ENCODE data around the gene PAX5. TPM values are rescaled to one million over a fixed set of nuclear protein-coding genes. Genes with fewer than 3 reads are reported as not detected.

PAX5 gene
- total RNA-seq, 1 experiment from 2014 or later: 0.39 TPM

- Histone ChIP-seq H2BK12ac (ENCODE audit: insufficient read length, low read depth, low read length) (no peak overlapping the region), H3K4ac (ENCODE audit: low read depth, low read length) (no peak overlapping the region), H2BK5ac (ENCODE audit: insufficient read length, low read length) (no peak overlapping the region), H2AK5ac (ENCODE audit: insufficient read length, low read length) (no peak overlapping the region), H4K20me1 (ENCODE audit: control insufficient read depth, insufficient read depth, insufficient read length) (no peaks in the 10 kb centered on the region), H4K5ac (ENCODE audit: insufficient read length, low read depth, low read length) (no peak overlapping the region), H2BK15ac (ENCODE audit: low read depth, low read length) (no peak overlapping the region), H3K23ac (ENCODE audit: insufficient read length, low read depth, low read length) (no peak overlapping the region), H3T11ph (ENCODE audit: low read length) (no peak overlapping the region), H2BK120ac (ENCODE audit: low read depth, low read length, poor library complexity, severe bottlenecking) (no peak overlapping the region), H3K9me3 (ENCODE audit: control insufficient read depth, low read depth, low read length) (no peaks in the 10 kb centered on the region), H3K56ac (ENCODE audit: insufficient read length, low read depth, low read length) (no peak overlapping the region), H3K27me3 (ENCODE audit: insufficient read depth, low read length) (no peaks in the 10 kb centered on the region), H2BK20ac (ENCODE audit: low read depth, low read length, poor library complexity, severe bottlenecking) (no peak overlapping the region), H2AFZ (ENCODE audit: low read length) (no peak overlapping the region), H3K4me2 (ENCODE audit: insufficient read depth, insufficient read length, low read length) (no peak overlapping the region), H3K14ac (ENCODE audit: insufficient read depth, low read length) (no peak overlapping the region), H3K18ac (ENCODE audit: insufficient read length, low read depth, low read length) (no peak overlapping the region), H3K23me2 (ENCODE audit: insufficient read length, low read depth, low read length, poor library complexity, severe bottlenecking) (no peaks in the 10 kb centered on the region), H4K91ac (ENCODE audit: insufficient read length, low read depth, low read length) (no peak overlapping the region), H3K79me2 (ENCODE audit: insufficient read depth, low read length) (no peaks in the 10 kb centered on the region), H3K4me1 (ENCODE audit: insufficient read depth, low read length) (no peaks in the 10 kb centered on the region), H3K9ac (ENCODE audit: extremely low read depth, insufficient read length, low read length) (no peak overlapping the region), H3K79me1 (ENCODE audit: insufficient read depth, low read depth, low read length, poor library complexity, severe bottlenecking) (no peaks in the 10 kb centered on the region), H3K27ac (ENCODE audit: insufficient read length, low read depth, low read length) (no peak overlapping the region), H4K8ac (replicated peaks; ENCODE audit: insufficient read length, low read depth, low read length) (no peak overlapping the region)
- H3K4me1 Mint-ChIP-seq: peaks cover 6 to 10% of the 10 kb centered on the region in 2 experiments; a peak in 3 of 4 replicates
- H3K27ac Mint-ChIP-seq: no peak overlapping the region
- no peak for DNase-seq
- H3K27me3 Mint-ChIP-seq (ENCODE audit: low read depth): peaks cover 21% of the 10 kb centered on the region
- WGBS (ENCODE audit: extremely low coverage, insufficient read length, low lambda C conversion rate): no CpG with 5 or more reads among the region's 2 CpGs
- no peaks in the 10 kb centered on the region for H3K9me3 Mint-ChIP-seq
- TF ChIP-seq CTCF (conservative IDR thresholded peaks at IDR 0.05): no peak
- H3K4me3 Mint-ChIP-seq: no peak overlapping the region
- no peaks in the 10 kb centered on the region for H3K36me3 Mint-ChIP-seq (ENCODE audit: insufficient read depth in 1 of 3, low read depth in 3 of 3)
These were observed 27.7 kb upstream of the PAX5 start for GRCh38 chr9:37061768-37062167.
